Measurements from ENCODE around the gene LRP6. TPM values are rescaled to one million over a fixed set of nuclear protein-coding genes. Genes with fewer than 3 reads are reported as not detected.

LRP6 gene
- total and polyA plus RNA-seq, 2 of the 13 experiments (the other 11 are each of a cell fraction or from before 2014, with no cell fraction given), result 33.8 to 42.0 TPM

DNA sequence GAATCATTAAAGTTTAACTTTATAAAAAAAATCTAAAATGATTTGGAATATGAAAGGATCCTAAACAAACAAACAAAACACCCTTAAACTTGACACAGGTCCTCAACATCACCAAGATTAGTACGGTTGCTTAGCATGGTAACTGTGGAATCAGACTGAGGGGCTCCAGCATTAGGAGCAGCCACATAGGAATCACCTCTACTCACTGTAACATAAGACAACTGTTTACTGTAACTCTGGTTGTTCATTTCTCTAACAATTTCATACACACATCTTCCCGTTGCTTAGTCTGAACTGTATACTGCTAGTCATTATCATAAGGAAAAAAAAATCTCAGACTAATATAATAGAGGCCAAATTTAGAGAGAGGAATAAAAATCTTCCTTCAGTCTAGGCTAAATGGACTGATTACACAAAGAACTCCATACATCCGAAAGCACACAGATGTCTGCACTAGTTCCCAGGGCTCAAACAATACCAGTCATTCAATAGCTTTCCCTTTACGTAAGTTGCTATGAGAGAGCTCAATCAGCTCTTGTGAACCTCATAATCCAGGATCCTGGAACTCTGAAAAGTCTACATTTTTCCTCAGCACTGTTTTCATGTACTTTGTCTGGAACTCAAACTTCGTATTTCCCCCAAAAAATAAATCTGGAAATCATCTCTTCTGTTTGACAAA lies 26.0 kb downstream of the LRP6 start (continued):
- TF ChIP-seq, protein P1, sequence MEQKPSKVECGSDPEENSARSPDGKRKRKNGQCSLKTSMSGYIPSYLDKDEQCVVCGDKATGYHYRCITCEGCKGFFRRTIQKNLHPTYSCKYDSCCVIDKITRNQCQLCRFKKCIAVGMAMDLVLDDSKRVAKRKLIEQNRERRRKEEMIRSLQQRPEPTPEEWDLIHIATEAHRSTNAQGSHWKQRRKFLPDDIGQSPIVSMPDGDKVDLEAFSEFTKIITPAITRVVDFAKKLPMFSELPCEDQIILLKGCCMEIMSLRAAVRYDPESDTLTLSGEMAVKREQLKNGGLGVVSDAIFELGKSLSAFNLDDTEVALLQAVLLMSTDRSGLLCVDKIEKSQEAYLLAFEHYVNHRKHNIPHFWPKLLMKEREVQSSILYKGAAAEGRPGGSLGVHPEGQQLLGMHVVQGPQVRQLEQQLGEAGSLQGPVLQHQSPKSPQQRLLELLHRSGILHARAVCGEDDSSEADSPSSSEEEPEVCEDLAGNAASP (CRISPR knock-in tag; IDR thresholded peaks at IDR 0.05; ENCODE audit: borderline replicate concordance), result 0 out of 2 replicates have a peak, but pooled peaks have one; percentile 36
- no peak for TF ChIP-seq NFYC (CRISPR knock-in tag; IDR thresholded peaks at IDR 0.05)
- no peak for TF ChIP-seq TRIM24 (CRISPR knock-in tag; IDR thresholded peaks at IDR 0.05)
- no peak for TF ChIP-seq ZNF547 (CRISPR knock-in tag; IDR thresholded peaks at IDR 0.05)
- TF ChIP-seq CREB1 (IDR thresholded peaks at IDR 0.05), result no peak
- 0 out of 2 replicates have a peak, but pooled peaks have one; percentile 36 for TF ChIP-seq CREB1 (CRISPR knock-in tag; IDR thresholded peaks at IDR 0.05)
- no peak for TF ChIP-seq SOX6 (IDR thresholded peaks at IDR 0.05)
- peak; percentile 79 for TF ChIP-seq SOX6 (CRISPR knock-in tag; IDR thresholded peaks at IDR 0.05)
- peak; percentile 55; the same call in 1 of the 2 replicates for TF ChIP-seq ELF3 (CRISPR knock-in tag; IDR thresholded peaks at IDR 0.05)
- TF ChIP-seq HDAC2 (CRISPR knock-in tag; IDR thresholded peaks at IDR 0.05), result peak; percentile 58; the same call in 1 of the 2 replicates
- TF ChIP-seq, protein P2, sequence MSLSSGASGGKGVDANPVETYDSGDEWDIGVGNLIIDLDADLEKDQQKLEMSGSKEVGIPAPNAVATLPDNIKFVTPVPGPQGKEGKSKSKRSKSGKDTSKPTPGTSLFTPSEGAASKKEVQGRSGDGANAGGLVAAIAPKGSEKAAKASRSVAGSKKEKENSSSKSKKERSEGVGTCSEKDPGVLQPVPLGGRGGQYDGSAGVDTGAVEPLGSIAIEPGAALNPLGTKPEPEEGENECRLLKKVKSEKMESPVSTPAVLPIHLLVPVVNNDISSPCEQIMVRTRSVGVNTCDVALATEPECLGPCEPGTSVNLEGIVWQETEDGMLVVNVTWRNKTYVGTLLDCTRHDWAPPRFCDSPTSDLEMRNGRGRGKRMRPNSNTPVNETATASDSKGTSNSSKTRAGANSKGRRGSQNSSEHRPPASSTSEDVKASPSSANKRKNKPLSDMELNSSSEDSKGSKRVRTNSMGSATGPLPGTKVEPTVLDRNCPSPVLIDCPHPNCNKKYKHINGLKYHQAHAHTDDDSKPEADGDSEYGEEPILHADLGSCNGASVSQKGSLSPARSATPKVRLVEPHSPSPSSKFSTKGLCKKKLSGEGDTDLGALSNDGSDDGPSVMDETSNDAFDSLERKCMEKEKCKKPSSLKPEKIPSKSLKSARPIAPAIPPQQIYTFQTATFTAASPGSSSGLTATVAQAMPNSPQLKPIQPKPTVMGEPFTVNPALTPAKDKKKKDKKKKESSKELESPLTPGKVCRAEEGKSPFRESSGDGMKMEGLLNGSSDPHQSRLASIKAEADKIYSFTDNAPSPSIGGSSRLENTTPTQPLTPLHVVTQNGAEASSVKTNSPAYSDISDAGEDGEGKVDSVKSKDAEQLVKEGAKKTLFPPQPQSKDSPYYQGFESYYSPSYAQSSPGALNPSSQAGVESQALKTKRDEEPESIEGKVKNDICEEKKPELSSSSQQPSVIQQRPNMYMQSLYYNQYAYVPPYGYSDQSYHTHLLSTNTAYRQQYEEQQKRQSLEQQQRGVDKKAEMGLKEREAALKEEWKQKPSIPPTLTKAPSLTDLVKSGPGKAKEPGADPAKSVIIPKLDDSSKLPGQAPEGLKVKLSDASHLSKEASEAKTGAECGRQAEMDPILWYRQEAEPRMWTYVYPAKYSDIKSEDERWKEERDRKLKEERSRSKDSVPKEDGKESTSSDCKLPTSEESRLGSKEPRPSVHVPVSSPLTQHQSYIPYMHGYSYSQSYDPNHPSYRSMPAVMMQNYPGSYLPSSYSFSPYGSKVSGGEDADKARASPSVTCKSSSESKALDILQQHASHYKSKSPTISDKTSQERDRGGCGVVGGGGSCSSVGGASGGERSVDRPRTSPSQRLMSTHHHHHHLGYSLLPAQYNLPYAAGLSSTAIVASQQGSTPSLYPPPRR (CRISPR knock-in tag; IDR thresholded peaks at IDR 0.05; ENCODE audit: borderline replicate concordance), result no peak
- no peak for TF ChIP-seq MED13 (CRISPR knock-in tag; IDR thresholded peaks at IDR 0.05)
- TF ChIP-seq EP300 (IDR thresholded peaks at IDR 0.05; ENCODE audit: low read depth in 2 of 2, low read length in 2 of 2), result peak in 1 of 2 experiments; percentile 55; a peak in 2 of 4 replicates
- no peak for TF ChIP-seq EP300 (CRISPR knock-in tag; IDR thresholded peaks at IDR 0.05; ENCODE audit: borderline replicate concordance)
- TF ChIP-seq, protein P3, sequence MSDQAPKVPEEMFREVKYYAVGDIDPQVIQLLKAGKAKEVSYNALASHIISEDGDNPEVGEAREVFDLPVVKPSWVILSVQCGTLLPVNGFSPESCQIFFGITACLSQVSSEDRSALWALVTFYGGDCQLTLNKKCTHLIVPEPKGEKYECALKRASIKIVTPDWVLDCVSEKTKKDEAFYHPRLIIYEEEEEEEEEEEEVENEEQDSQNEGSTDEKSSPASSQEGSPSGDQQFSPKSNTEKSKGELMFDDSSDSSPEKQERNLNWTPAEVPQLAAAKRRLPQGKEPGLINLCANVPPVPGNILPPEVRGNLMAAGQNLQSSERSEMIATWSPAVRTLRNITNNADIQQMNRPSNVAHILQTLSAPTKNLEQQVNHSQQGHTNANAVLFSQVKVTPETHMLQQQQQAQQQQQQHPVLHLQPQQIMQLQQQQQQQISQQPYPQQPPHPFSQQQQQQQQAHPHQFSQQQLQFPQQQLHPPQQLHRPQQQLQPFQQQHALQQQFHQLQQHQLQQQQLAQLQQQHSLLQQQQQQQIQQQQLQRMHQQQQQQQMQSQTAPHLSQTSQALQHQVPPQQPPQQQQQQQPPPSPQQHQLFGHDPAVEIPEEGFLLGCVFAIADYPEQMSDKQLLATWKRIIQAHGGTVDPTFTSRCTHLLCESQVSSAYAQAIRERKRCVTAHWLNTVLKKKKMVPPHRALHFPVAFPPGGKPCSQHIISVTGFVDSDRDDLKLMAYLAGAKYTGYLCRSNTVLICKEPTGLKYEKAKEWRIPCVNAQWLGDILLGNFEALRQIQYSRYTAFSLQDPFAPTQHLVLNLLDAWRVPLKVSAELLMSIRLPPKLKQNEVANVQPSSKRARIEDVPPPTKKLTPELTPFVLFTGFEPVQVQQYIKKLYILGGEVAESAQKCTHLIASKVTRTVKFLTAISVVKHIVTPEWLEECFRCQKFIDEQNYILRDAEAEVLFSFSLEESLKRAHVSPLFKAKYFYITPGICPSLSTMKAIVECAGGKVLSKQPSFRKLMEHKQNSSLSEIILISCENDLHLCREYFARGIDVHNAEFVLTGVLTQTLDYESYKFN (CRISPR knock-in tag; conservative IDR thresholded peaks at IDR 0.05), result peak; percentile 49; the same call in 1 of the 2 replicates
- peak; percentile 58; the same call in 1 of the 2 replicates for TF ChIP-seq RFX5 (IDR thresholded peaks at IDR 0.05; ENCODE audit: low read depth, low read length)
- no peak for TF ChIP-seq YY1 (IDR thresholded peaks at IDR 0.05; ENCODE audit: insufficient read depth, insufficient replicate concordance, low read depth, low read length)
- no peak for TF ChIP-seq SIX4 (CRISPR knock-in tag; IDR thresholded peaks at IDR 0.05)
- TF ChIP-seq TEAD3 (CRISPR knock-in tag; optimal IDR thresholded peaks at IDR 0.05; ENCODE audit: borderline replicate concordance), result peak; percentile 35
- TF ChIP-seq NFIC (IDR thresholded peaks at IDR 0.05; ENCODE audit: low read length), result 0 out of 2 replicates have a peak, but pooled peaks have one; percentile 49
- peak; percentile 22; the same call in 1 of the 2 replicates for TF ChIP-seq ZMYM4 (CRISPR knock-in tag; IDR thresholded peaks at IDR 0.05)
- peak; percentile 60 for TF ChIP-seq CEBPG (CRISPR knock-in tag; IDR thresholded peaks at IDR 0.05)

Data from HepG2 (cell line).